ENCODE data around the gene PRMT2. TPM values are rescaled to one million over a fixed set of nuclear protein-coding genes. Genes with fewer than 3 reads are reported as not detected.
"Not testable (repeated sequence)": the region's sequence is repeated elsewhere in the genome, so short reads cannot be mapped to it uniquely, and the experiment has no call there.

PRMT2 gene
- total RNA-seq, 1 experiment from 2014 or later = 139 TPM

- not testable (repeated sequence) for H3K27me3 ChIP-seq, H3K36me3 ChIP-seq, H3K9me3 ChIP-seq, H3K4me3 ChIP-seq, DNase-seq
Observed at GRCh38 chr21:46676542-46676941, 41.1 kb downstream of the PRMT2 start.

GRCh38 chr21:46681593-46681992, 46.1 kb downstream of the PRMT2 start:
- not testable (repeated sequence) for H3K4me3 ChIP-seq, H3K9me3 ChIP-seq, H3K27me3 ChIP-seq, DNase-seq, H3K36me3 ChIP-seq

GRCh38 chr21:46698652-46699051, 63.2 kb downstream of the PRMT2 start:
- not testable (repeated sequence) for H3K36me3 ChIP-seq, H3K9me3 ChIP-seq, DNase-seq, H3K4me3 ChIP-seq, H3K27me3 ChIP-seq

- H3K27me3 ChIP-seq, H3K9me3 ChIP-seq, DNase-seq, H3K36me3 ChIP-seq, H3K4me3 ChIP-seq: not testable (repeated sequence)
Observed at GRCh38 chr21:46699104-46699503, 63.6 kb downstream of the PRMT2 start.

Other genes starting within 250 kb of the PRMT2 start
- gene DIP2A, start 176.8 kb upstream of the PRMT2 start, total RNA-seq (2014; rRNA removed; shearing (Covaris generic); ENCODE audit: low replicate concordance) = 15.9 and 32.1 TPM in 2 replicates
- not detected in 2 replicates for gene S100B, start 30.6 kb upstream of the PRMT2 start, total RNA-seq (2014; rRNA removed; shearing (Covaris generic); ENCODE audit: low replicate concordance)